ENCODE data around the gene TTLL11. TPM values are rescaled to one million over a fixed set of nuclear protein-coding genes. Genes with fewer than 3 reads are reported as not detected.

The TTLL11 gene
- total and polyA plus RNA-seq, 4 donors = 3.6 to 7.8 (median 5.9) TPM

DNA sequence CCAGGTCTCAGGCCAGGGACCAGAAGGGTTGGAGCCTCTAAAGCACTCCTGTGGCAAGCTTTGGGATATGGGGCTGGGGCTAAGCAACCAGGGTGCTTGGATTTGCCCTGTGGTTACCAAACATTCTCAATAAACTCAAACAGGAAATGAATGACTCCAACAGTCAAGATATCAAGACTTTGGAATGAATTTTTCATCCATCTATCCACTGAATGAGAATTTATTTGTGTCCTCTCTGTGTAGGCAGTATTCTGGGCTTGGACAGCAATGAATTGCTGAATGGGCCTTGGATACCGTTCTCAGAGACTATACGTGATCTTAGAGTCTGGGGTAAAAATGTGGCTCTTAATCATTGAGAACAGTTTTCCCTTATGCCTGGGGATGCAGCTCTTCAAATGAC, 229.2 kb downstream of the TTLL11 start:
- no peak for DNase-seq
- 93 to 97% methylated on average over 2 of the region's 2 CpGs for WGBS, 2 donors
- Histone ChIP-seq H3K27ac (ENCODE audit: low read depth in 1 of 2, low read length in 1 of 2) (no peak overlapping the region), H3K9ac (ENCODE audit: insufficient read depth in 1 of 2, low read length in 2 of 2) (no peak overlapping the region), H3K36me3 (ENCODE audit: control insufficient read depth in 4 of 4, insufficient read depth in 4 of 4, low read length in 4 of 4) (peaks cover 0 to 1% (median 0%) of the 10 kb centered on the region in 4 donors), H3K9me3 (ENCODE audit: control insufficient read depth in 4 of 4, insufficient read depth in 3 of 4, low read length in 3 of 4) (no peaks in the 10 kb centered on the region), H3K4me1 (ENCODE audit: control insufficient read depth in 5 of 5, insufficient read depth in 5 of 5, low read length in 5 of 5) (peaks cover 0 to 3% (median 0%) of the 10 kb centered on the region in 5 donors), H3K27me3 (ENCODE audit: control insufficient read depth in 3 of 3, insufficient read depth in 3 of 3, low read length in 2 of 3) (no peaks in the 10 kb centered on the region), H3K4me3 (no peak overlapping the region)
- ATAC-seq (ENCODE audit: insufficient read depth, low FRiP score) = no peak
- TF ChIP-seq, protein P1, sequence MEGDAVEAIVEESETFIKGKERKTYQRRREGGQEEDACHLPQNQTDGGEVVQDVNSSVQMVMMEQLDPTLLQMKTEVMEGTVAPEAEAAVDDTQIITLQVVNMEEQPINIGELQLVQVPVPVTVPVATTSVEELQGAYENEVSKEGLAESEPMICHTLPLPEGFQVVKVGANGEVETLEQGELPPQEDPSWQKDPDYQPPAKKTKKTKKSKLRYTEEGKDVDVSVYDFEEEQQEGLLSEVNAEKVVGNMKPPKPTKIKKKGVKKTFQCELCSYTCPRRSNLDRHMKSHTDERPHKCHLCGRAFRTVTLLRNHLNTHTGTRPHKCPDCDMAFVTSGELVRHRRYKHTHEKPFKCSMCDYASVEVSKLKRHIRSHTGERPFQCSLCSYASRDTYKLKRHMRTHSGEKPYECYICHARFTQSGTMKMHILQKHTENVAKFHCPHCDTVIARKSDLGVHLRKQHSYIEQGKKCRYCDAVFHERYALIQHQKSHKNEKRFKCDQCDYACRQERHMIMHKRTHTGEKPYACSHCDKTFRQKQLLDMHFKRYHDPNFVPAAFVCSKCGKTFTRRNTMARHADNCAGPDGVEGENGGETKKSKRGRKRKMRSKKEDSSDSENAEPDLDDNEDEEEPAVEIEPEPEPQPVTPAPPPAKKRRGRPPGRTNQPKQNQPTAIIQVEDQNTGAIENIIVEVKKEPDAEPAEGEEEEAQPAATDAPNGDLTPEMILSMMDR (IDR thresholded peaks at IDR 0.05; ENCODE audit: control extremely low read depth, extremely low read depth) = no peak

DNA sequence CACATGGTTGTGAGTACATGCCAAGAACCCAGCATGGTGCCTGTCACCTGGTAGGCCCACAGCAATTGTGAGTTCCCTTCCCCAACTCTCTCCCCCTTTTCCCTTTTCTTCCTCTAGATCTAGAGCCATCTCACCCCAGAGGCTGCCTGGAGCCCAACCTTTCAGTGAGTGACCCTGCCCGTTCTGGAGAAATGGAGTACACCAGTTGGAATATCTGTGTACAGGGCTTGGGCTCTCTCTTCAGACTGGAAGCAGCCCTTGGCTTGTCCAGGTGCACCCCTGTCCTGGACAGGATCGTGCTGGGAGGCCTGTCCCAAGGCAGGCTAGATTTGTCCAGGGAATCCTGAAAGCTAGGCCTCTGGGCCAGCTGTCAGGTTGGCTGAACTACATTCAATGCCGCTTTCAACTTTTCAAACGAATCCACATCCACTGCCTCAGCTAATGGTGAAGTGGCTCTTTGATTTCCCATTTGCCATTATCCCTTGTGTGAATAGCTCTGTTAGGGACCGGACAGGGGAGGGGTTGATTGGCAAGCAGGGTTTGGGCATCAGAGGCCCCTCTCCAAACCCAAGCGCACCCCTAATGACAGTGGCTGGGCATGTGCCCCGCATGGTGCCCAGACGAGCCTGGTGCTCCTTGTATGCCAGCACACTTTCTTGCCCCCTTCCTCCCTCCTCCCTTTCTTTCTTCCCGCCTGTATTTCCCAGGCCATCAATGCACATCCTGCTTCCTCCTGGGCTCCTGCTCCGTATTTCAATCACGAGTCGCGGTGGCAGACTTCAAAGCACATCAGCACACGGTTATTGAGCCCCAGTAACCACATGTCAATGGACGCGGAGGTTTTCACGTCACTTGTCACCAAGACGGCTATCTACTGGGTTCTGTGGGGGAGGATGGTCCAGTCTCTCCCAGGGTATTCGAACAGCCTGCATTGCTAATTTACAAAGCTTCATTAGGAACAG, 230.5 kb downstream of the TTLL11 start:
- no peak overlapping the region for H3K9ac ChIP-seq (ENCODE audit: insufficient read depth in 1 of 2, low read length in 2 of 2)
- no peaks in the 10 kb centered on the region for H3K27me3 ChIP-seq (ENCODE audit: control insufficient read depth in 3 of 3, insufficient read depth in 3 of 3, low read length in 2 of 3)
- no peak overlapping the region for H3K27ac ChIP-seq (ENCODE audit: low read depth in 1 of 2, low read length in 1 of 2)
- peaks cover 0 to 4% (median 0%) of the 10 kb centered on the region in 5 donors for H3K4me1 ChIP-seq (ENCODE audit: control insufficient read depth in 5 of 5, insufficient read depth in 5 of 5, low read length in 5 of 5)
- no peak overlapping the region for H3K4me3 ChIP-seq
- TF ChIP-seq, protein P1 (IDR thresholded peaks at IDR 0.05; ENCODE audit: control extremely low read depth, extremely low read depth) = no peak
- peaks cover 0 to 1% (median 0%) of the 10 kb centered on the region in 4 donors for H3K36me3 ChIP-seq (ENCODE audit: control insufficient read depth in 4 of 4, insufficient read depth in 4 of 4, low read length in 4 of 4)
- 90% methylated on average over 19 of the region's 19 CpGs for WGBS, 2 donors
- H3K9me3 ChIP-seq (ENCODE audit: control insufficient read depth in 4 of 4, insufficient read depth in 3 of 4, low read length in 3 of 4) = no peaks in the 10 kb centered on the region
- DNase-seq = no peak
- no peak for ATAC-seq (ENCODE audit: insufficient read depth, low FRiP score)

DNA sequence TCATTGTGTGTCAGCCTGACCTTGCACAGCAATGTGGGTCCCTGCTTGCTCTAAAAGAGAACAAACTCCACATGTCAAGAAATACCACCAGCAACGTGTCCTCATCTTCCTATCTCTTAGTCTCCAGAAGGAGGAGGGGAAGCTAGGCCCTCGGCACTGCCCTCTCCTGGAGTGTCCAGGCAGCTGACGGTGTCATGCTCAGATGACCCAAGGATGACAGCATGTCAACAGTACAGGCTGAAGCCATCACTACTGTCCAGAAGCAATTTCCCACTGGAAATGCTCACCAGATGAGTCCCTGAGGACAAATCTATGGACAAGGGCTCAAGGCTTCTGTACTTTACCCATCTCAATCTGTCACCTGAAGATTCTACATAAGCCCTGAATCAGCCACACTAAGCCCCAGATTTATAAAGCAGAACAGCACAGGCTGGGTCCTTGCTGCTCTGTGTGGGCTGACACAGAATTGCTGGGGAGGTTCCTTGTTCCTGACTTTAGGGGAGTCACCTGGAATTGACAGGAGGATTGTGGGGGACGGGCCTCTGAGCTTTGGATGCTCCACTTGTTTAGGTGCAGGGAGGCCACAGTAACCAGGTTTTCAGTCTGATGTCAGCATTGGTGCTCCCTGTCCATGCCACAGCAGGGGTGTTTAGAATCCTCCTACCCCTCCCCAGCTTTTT, 231.5 kb downstream of the TTLL11 start:
- Histone ChIP-seq H3K27me3 (ENCODE audit: control insufficient read depth in 3 of 3, insufficient read depth in 3 of 3, low read length in 2 of 3) (no peaks in the 10 kb centered on the region), H3K9me3 (ENCODE audit: control insufficient read depth in 4 of 4, insufficient read depth in 3 of 4, low read length in 3 of 4) (no peaks in the 10 kb centered on the region), H3K9ac (ENCODE audit: insufficient read depth in 1 of 2, low read length in 2 of 2) (no peak overlapping the region), H3K36me3 (ENCODE audit: control insufficient read depth in 4 of 4, insufficient read depth in 4 of 4, low read length in 4 of 4) (peaks cover 0 to 1% (median 0%) of the 10 kb centered on the region in 4 donors), H3K4me3 (no peak overlapping the region), H3K27ac (ENCODE audit: low read depth in 1 of 2, low read length in 1 of 2) (no peak overlapping the region), H3K4me1 (ENCODE audit: control insufficient read depth in 5 of 5, insufficient read depth in 5 of 5, low read length in 5 of 5) (peaks cover 0 to 6% (median 0%) of the 10 kb centered on the region in 5 donors)
- TF ChIP-seq, protein P1 (IDR thresholded peaks at IDR 0.05; ENCODE audit: control extremely low read depth, extremely low read depth) = no peak
- 73 to 79% methylated on average over 4 of the region's 4 CpGs for whole genome bisulfite sequencing, 2 donors
- DNase-seq (peak in 1 of 3 donors; percentile 35), ATAC-seq (ENCODE audit: insufficient read depth, low FRiP score) (no peak)
